Panc1 (cell line): ENCODE measurements around the gene INAFM2.
A peak's percentile ranks its signal among the peaks of the same experiment; 100 is the strongest.

Experiments used
- POLR2AphosphoS5 ChIP-seq: IDR thresholded peaks from 2 replicates; pipeline ENCODE4 v1.6.1; 2012; ENCODE audit warnings: mild to moderate bottlenecking, low read depth, low read length, moderate library complexity
- REST ChIP-seq, 2 experiments: IDR thresholded peaks; 2 replicates each; pipeline ENCODE4 v1.6.1; 2011 to 2012; ENCODE audit warnings: low read depth in 2 of 2, control low read depth in 1 of 2, low read length in 1 of 2, mild to moderate bottlenecking in 1 of 2, moderate library complexity in 1 of 2; ENCODE audit not compliant: insufficient read depth in 1 of 2
- SIN3A ChIP-seq: IDR thresholded peaks from 2 replicates; pipeline ENCODE4 v1.6.1; 2012; ENCODE audit warnings: low read depth, mild to moderate bottlenecking, low read length, moderate library complexity, borderline replicate concordance; ENCODE audit not compliant: insufficient read depth
- TCF7L2 ChIP-seq: IDR thresholded peaks from 2 replicates; pipeline ENCODE4 v1.6.1; 2011; ENCODE audit warnings: mild to moderate bottlenecking, low read depth, low read length, inconsistent platforms
- TF ChIP-seq, protein P1 (sequence below): fragments of 450-650 bp; IDR thresholded peaks from 2 replicates; pipeline ENCODE4 v1.5.1; 2017; ENCODE audit warnings: mild to moderate bottlenecking

- no peak for TF ChIP-seq POLR2AphosphoS5
- TF ChIP-seq, protein P1, sequence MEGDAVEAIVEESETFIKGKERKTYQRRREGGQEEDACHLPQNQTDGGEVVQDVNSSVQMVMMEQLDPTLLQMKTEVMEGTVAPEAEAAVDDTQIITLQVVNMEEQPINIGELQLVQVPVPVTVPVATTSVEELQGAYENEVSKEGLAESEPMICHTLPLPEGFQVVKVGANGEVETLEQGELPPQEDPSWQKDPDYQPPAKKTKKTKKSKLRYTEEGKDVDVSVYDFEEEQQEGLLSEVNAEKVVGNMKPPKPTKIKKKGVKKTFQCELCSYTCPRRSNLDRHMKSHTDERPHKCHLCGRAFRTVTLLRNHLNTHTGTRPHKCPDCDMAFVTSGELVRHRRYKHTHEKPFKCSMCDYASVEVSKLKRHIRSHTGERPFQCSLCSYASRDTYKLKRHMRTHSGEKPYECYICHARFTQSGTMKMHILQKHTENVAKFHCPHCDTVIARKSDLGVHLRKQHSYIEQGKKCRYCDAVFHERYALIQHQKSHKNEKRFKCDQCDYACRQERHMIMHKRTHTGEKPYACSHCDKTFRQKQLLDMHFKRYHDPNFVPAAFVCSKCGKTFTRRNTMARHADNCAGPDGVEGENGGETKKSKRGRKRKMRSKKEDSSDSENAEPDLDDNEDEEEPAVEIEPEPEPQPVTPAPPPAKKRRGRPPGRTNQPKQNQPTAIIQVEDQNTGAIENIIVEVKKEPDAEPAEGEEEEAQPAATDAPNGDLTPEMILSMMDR, result peak; percentile 63
- no peak for TF ChIP-seq SIN3A
- TF ChIP-seq TCF7L2, result no peak
- no peak for TF ChIP-seq REST (IDR thresholded peaks at IDR 0.05; ENCODE audit: insufficient read depth in 1 of 2, low read depth in 2 of 2, low read length in 1 of 2)
Observed at GRCh38 chr15:40339621-40339945, 16.1 kb downstream of the INAFM2 start.
